Measurements from ENCODE around the gene CCDC170.

Gene CCDC170

GRCh38 chr6:151548201-151548600 is 54.4 kb downstream of the CCDC170 start:
- no peak for DNase-seq

DNA sequence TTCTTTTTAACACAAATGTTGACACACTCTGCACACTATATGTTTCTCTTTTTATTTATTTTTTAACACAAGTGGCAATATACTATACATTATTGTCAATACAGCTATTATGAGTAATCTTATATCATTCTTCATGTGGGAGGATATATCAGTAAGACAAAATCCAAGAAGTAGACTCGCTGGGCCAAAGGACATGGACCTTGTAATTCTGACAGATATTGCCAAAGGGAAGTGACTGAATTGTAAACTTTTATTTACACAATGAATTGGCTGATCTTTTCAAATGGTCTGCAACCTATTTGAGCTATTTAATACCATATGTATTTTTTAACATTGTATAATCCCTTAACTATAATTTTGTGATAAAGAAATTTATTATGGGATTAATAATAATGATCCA is 56.0 kb downstream of the CCDC170 start:
- DNase-seq, result no peak

- no peak for DNase-seq
Measured at GRCh38 chr6:151550618-151551017, 56.8 kb downstream of the CCDC170 start.

DNA sequence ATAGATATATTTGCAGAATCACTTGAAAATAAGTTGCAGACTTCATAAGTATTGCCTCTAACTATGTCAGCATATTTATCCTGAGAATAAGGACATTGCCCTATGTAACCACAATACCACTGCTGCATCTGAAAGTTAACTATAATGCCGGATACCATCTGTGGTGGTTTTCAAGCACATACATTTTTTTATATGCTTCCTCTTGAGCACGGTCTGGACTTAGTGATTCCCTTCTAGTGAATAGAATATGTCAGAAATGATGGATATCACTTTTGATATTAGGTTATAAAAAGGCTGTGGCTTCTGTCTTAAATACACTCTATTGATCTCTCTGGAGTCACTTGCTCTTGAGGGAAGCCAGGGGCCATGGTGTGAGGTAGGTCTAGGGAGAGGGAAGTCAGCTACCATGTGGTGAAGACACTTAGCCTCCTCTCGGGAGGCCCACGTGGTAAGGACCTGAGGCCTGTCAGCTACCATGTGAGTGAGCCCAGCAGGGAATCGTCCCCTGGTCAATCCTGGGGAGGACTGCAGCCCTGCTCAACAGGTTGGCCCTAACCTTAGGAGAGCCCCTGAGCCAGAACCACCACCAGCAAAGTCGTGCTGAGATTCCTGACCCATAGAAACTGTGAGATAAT is 57.5 kb downstream of the CCDC170 start:
- DNase-seq, result no peak

DNA sequence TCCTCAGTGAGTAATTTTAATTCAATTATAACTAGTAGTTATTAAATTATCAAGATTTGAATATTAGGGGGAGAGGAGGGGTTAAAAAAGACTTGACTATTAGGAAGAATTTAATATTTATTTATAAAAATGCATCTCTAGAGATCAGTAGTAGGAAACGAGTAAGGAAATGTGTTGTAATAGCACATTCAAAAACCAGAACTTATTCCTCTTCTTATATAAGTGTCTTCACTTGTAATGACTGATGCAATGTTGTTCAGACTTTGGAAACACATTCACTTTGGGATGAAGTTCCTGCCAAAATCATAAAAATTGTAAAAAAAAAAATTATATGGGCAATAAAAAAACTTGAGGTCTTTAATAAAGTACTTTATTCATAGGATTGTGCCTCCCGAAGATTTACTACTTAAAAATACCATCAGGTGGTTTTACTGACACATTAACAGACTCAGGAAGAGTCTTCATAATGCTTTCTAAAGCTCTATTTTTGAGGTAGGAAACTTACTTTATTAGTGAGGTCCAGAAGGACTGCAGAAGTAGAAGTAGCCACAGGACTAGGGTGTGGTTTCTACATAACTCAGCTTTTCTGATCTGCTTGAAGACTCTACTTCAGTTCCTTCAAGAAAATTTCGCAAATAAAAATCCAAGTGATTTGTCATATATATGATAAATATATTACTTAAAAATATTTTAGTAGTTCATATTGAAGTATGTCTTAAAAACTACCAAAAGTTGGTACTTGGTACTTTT is 59.8 kb downstream of the CCDC170 start:
- no peak for DNase-seq

DNA sequence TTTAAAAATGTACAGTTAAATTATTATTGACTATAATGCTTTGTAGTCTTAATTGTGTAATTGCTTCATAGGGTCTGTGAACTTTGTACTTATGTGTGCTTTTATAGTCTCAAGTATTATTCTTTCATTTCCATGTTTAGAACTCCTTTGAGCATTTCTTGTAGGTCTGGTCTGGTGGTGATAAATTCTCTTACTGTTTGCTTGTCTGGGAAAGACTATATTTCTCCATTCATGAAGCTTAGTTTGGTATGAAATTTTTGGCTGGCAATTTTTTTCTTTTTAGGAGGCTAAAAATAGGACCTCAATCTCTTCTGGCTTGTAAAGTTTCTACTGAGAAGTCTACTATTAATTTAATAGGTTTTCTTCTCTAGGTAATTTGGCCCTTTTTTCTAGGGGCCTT is 67.4 kb downstream of the CCDC170 start:
- no peak for DNase-seq

- no peak for DNase-seq
Measured at GRCh38 chr6:151564654-151565053, 70.8 kb downstream of the CCDC170 start.

- DNase-seq, result no peak
Measured at GRCh38 chr6:151565940-151566339, 72.1 kb downstream of the CCDC170 start.

GRCh38 chr6:151566557-151566956 is 72.7 kb downstream of the CCDC170 start:
- no peak for DNase-seq

DNA sequence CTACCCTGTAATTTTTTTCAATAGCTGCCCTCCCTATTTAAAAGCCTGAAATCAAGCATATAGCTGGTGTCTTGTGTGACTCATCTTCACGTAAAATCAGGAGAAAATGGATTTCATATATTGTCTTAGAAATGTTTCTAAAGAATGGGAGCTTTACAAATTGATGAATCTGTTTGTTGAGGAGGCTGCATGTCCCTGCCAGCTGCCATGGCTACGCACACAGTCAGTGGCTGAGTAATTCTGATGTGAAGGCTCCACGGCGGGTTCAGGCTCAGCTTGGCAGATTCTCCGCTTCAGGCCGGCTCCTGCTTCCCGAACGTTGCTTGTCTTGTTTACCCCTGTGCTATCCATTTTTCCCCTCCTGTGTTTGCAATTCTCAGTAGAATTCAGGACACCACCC is 82.8 kb downstream of the CCDC170 start:
- no peak for DNase-seq

- DNase-seq, result no peak
Measured at GRCh38 chr6:151577257-151577656, 83.4 kb downstream of the CCDC170 start.

- DNase-seq, result no peak
Measured at GRCh38 chr6:151585741-151586140, 91.9 kb downstream of the CCDC170 start.

GRCh38 chr6:151589667-151590066 is 95.8 kb downstream of the CCDC170 start:
- DNase-seq, result no peak

- DNase-seq, result no peak
Measured at GRCh38 chr6:151590742-151591141, 96.9 kb downstream of the CCDC170 start.

DNA sequence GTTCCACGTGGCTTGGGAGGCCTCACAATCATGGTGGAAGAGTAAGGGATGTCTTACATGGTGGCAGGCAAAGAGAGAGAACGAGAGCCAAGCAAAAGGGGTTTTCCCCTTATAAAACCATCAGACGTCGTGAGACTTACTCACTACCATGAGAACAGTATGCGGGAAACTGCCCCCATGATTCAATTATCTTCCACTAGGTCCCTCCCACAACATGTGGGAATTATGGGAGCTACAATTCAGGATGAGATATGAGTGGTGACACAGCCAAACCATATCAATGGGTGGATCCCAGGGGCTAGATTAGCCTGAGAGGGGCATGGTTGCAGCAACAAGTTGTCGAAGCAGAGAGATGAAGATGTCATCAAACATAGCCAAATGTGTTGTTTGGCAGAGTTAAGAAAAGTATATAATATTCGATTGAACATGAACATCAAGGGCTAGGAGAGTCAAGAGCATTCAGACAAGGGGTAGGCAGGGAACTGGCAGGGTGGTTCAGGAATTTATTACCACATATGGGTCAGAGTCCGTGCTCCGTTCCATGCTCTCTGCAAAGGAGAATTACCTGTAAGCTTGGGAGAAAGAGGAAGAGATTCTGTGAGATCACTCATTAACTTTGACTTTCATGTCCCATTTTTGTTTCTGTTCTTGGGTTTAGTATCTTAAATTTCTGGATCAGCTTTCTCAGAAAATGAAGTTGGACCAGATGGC is 98.8 kb downstream of the CCDC170 start:
- no peak for DNase-seq

- DNase-seq, result no peak
Measured at GRCh38 chr6:151609146-151609902, 115.5 kb downstream of the CCDC170 start.

GRCh38 chr6:151610326-151610725 is 116.5 kb downstream of the CCDC170 start:
- no peak for DNase-seq

DNA sequence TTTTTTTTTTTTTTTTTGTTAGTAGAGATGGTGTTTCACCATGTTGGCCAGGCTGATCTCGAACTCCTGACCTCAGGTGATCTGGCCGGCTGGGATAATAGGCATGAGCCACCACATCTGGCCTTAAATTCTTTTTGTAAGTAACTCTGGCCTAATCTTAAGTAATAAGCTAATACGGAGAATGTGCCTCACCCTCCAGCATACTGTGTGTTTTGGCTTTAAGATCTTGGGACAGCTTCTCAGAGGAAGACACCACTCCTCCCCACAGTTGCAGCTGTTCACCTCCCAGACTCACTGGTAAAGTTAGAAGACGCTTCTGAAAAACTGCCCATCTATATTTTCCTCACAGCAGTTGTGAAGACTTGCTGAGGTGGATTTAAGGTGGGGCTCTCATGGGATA is 120.8 kb downstream of the CCDC170 start:
- no peak for DNase-seq

DNA sequence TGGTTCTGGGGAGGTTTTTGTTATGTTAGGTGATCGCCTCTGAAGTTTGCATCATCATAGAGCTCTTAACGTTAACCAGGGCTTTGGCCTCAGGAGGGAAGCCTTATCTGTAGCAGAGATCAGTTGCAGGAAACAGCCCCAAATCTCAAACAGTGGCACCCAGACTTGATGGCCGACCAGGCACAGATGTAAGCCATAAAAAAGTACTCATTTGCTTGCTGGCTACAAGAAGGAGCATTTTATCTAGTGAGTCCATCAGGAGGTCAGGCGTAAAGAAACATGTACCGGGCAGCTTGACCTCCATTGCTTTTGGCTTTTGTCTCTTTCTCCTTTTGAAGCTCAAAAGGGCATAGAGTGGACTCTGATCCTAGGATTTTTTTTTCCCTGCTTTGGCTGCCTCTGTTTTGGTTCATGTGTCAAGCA is 122.3 kb downstream of the CCDC170 start:
- DNase-seq, result no peak

- no peak for DNase-seq
Measured at GRCh38 chr6:151616600-151616999, 122.8 kb downstream of the CCDC170 start.

DNA sequence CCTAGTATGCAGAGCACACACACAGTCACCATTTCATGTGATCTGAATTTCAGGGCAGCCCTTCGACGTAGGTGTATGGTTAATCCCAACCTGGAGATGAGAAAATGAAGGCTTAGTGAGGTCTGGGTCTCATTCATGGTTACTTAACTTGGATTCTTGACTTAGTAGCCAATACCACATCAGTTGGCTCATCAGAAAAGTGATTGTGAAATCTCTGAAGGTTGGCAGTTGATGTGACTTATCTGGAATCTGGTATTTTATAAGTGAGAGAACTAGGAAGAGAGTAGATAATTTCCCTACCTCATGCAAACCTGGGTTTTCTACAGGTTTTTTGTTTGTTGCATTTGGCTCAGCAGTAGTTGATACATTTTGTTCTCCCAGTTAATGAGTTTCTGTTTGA is 123.7 kb downstream of the CCDC170 start:
- DNase-seq, result no peak

DNA sequence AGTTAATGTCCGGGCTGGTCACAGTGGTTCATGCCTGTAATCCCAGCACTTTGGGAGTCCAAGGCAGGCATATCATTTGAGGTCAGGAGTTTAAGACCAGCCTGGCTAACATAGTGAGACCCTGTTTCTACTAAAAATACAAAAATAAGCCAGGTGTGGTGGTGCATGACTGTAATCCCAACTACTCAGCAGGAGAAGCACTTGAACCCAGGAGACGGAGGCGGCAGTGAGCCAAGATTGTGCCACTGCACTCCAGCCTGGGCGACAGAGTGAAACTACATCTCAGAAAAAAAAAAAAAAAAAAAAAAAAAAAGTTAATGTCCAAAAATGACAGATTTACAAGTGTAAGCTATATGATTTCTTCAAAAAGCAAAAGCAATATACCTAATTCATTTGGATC is 124.9 kb downstream of the CCDC170 start:
- no peak for DNase-seq

GRCh38 chr6:151620179-151620578 is 126.4 kb downstream of the CCDC170 start:
- DNase-seq, result no peak
